Neural cell (in vitro differentiated cells): Measurements from ENCODE around the gene CUBN. TPM values are rescaled to one million over a fixed set of nuclear protein-coding genes. Genes with fewer than 3 reads are reported as not detected.

ENCODE experiments used
- H2AFZ ChIP-seq: fragments of 200-600, 300-800 bp; sonication (generic), shearing (Covaris generic); 2 replicates; pipeline ENCODE4 v1.6.0; 2014; ENCODE audit warnings: low read depth, mild to moderate bottlenecking, antibody characterized with exemption, low read length, moderate library complexity
- H3F3A ChIP-seq: fragments of 200-600 bp; shearing (Covaris generic); 2 replicates; pipeline ENCODE4 v1.6.1; 2016; ENCODE audit warnings: mild to moderate bottlenecking, moderate library complexity, mixed read lengths, antibody characterized with exemption, low read length; ENCODE audit not compliant: insufficient read depth, poor library complexity, severe bottlenecking
- H3K27ac ChIP-seq: fragments of 200-600, 300-800 bp; sonication (generic), shearing (Covaris generic); 2 replicates; pipeline ENCODE4 v1.5.1; 2014; ENCODE audit warnings: mild to moderate bottlenecking, low read length, moderate library complexity
- H3K27me3 ChIP-seq: fragments of 300-800, 200-600 bp; sonication (generic), shearing (Covaris generic); 2 replicates; pipeline ENCODE4 v1.6.0; 2014; ENCODE audit warnings: mild to moderate bottlenecking, low read depth, low read length, moderate library complexity; ENCODE audit not compliant: insufficient read depth
- H3K36me3 ChIP-seq: fragments of 300-800, 200-600 bp; sonication (generic), shearing (Covaris generic); 2 replicates; pipeline ENCODE4 v1.5.1; 2014; ENCODE audit warnings: mild to moderate bottlenecking, antibody characterized with exemption, low read length, moderate library complexity; ENCODE audit not compliant: insufficient read depth
- H3K4me2 ChIP-seq: fragments of 300-800, 200-600 bp; sonication (generic), shearing (Covaris generic); 2 replicates; pipeline ENCODE4 v1.6.0; 2014; ENCODE audit warnings: mild to moderate bottlenecking, low read length
- H3K4me3 ChIP-seq: fragments of 300-800, 200-600 bp; sonication (generic), shearing (Covaris generic); 2 replicates; pipeline ENCODE4 v1.5.1; 2014; ENCODE audit warnings: mild to moderate bottlenecking, low read length, moderate library complexity
- H3K79me2 ChIP-seq: fragments of 200-600 bp; shearing (Covaris generic); replicated peaks from 2 replicates; pipeline ENCODE4 v1.6.0; 2014; ENCODE audit warnings: mild to moderate bottlenecking, low read length, moderate library complexity; ENCODE audit not compliant: insufficient read depth
- H3K9ac ChIP-seq: fragments of 300-800, 200-600 bp; sonication (generic), shearing (Covaris generic); 2 replicates; pipeline ENCODE4 v1.6.1; 2016; ENCODE audit warnings: mild to moderate bottlenecking, low read length, mixed read lengths
- H3K9me2 ChIP-seq: fragments of 200-600 bp; shearing (Covaris generic); 2 replicates; pipeline ENCODE4 v1.6.1; 2016; ENCODE audit warnings: mild to moderate bottlenecking, low read length, mixed read lengths; ENCODE audit not compliant: insufficient read depth
- H3K9me3 ChIP-seq: fragments of 200-600, 300-800 bp; sonication (generic), shearing (Covaris generic); 2 replicates; pipeline ENCODE4 v1.6.1; 2016; ENCODE audit warnings: mild to moderate bottlenecking, mixed run types, low read length, moderate library complexity, mixed read lengths
- H4K20me1 ChIP-seq: fragments of 200-600 bp; shearing (Covaris generic); 2 replicates; pipeline ENCODE4 v1.6.1; 2016; ENCODE audit warnings: mild to moderate bottlenecking, mixed run types; ENCODE audit not compliant: insufficient read depth
- EP300 ChIP-seq: fragments of 450-650 bp; conservative IDR thresholded peaks from 2 replicates; pipeline ENCODE4 v1.6.1; 2014; ENCODE audit warnings: antibody characterized with exemption, mild to moderate bottlenecking, moderate library complexity; ENCODE audit not compliant: poor library complexity, severe bottlenecking
- EZH2 ChIP-seq: fragments of 200-600, 300-800 bp; shearing (Covaris generic), sonication (generic); IDR thresholded peaks from 2 replicates; pipeline ENCODE4 v1.6.1; 2014; ENCODE audit warnings: antibody characterized with exemption, low read length, borderline replicate concordance, mild to moderate bottlenecking; ENCODE audit not compliant: insufficient read depth, poor library complexity, severe bottlenecking
- MXI1 ChIP-seq: fragments of 450-650 bp; conservative IDR thresholded peaks from 2 replicates; pipeline ENCODE4 v1.6.1; 2014; ENCODE audit warnings: antibody characterized with exemption, mild to moderate bottlenecking; ENCODE audit not compliant: poor library complexity, severe bottlenecking
- POLR2AphosphoS5 ChIP-seq: IDR thresholded peaks from 2 replicates; pipeline ENCODE4 v1.6.1; 2012
- RAD21 ChIP-seq: fragments of 450-650 bp; conservative IDR thresholded peaks from 2 replicates; pipeline ENCODE4 v1.6.1; 2014; ENCODE audit warnings: antibody characterized with exemption, mild to moderate bottlenecking, moderate library complexity
- SMC3 ChIP-seq: fragments of 450-650 bp; conservative IDR thresholded peaks from 2 replicates; pipeline ENCODE4 v1.6.1; 2014; ENCODE audit warnings: antibody characterized with exemption, mild to moderate bottlenecking, moderate library complexity; ENCODE audit not compliant: poor library complexity
- TAF1 ChIP-seq: IDR thresholded peaks from 2 replicates; pipeline ENCODE4 v1.6.1; 2012; ENCODE audit warnings: low read depth
- polyA plus RNA-seq: library from polyadenylated mRNA; depleted of rRNA; stranded (reverse); fragments of >200 nt; gene quantifications from 2 replicates; pipeline ENCODE4 v1.2.3, GENCODE V29; 2014
- TF ChIP-seq, protein P1 (sequence below): fragments of 450-650 bp; IDR thresholded peaks from 2 replicates; pipeline ENCODE4 v1.5.1; 2014; ENCODE audit warnings: antibody characterized with exemption, mild to moderate bottlenecking, moderate library complexity; ENCODE audit not compliant: poor library complexity, severe bottlenecking
- TF ChIP-seq, protein P2 (sequence below): IDR thresholded peaks from 2 replicates; pipeline ENCODE4 v1.6.1; 2012; ENCODE audit warnings: borderline replicate concordance

Gene CUBN
- polyA plus RNA-seq, 1 donor from 2014 or later = 7.1 TPM

GRCh38 chr10:17174626-17175025, 45.0 kb upstream of the CUBN start:
- Histone ChIP-seq H3K9me3 (no peaks in the 10 kb centered on the region), H3K27ac (no peak overlapping the region), H3K36me3 (no peaks in the 10 kb centered on the region), H3K9me2 (no peaks in the 10 kb centered on the region), H4K20me1 (no peaks in the 10 kb centered on the region), H3F3A (no peaks in the 10 kb centered on the region), H3K27me3 (no peaks in the 10 kb centered on the region), H3K4me2 (no peak overlapping the region), H3K9ac (no peak overlapping the region), H2AFZ (no peak overlapping the region), H3K4me3 (no peak overlapping the region), H3K79me2 (peaks cover 3% of the 10 kb centered on the region)
- TF ChIP-seq SMC3 (no peak), POLR2AphosphoS5 (no peak), EZH2 (no peak), TAF1 (no peak), EP300 (no peak), MXI1 (no peak), RAD21 (no peak)
- TF ChIP-seq, protein P1, sequence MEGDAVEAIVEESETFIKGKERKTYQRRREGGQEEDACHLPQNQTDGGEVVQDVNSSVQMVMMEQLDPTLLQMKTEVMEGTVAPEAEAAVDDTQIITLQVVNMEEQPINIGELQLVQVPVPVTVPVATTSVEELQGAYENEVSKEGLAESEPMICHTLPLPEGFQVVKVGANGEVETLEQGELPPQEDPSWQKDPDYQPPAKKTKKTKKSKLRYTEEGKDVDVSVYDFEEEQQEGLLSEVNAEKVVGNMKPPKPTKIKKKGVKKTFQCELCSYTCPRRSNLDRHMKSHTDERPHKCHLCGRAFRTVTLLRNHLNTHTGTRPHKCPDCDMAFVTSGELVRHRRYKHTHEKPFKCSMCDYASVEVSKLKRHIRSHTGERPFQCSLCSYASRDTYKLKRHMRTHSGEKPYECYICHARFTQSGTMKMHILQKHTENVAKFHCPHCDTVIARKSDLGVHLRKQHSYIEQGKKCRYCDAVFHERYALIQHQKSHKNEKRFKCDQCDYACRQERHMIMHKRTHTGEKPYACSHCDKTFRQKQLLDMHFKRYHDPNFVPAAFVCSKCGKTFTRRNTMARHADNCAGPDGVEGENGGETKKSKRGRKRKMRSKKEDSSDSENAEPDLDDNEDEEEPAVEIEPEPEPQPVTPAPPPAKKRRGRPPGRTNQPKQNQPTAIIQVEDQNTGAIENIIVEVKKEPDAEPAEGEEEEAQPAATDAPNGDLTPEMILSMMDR = no peak
- TF ChIP-seq, protein P2, sequence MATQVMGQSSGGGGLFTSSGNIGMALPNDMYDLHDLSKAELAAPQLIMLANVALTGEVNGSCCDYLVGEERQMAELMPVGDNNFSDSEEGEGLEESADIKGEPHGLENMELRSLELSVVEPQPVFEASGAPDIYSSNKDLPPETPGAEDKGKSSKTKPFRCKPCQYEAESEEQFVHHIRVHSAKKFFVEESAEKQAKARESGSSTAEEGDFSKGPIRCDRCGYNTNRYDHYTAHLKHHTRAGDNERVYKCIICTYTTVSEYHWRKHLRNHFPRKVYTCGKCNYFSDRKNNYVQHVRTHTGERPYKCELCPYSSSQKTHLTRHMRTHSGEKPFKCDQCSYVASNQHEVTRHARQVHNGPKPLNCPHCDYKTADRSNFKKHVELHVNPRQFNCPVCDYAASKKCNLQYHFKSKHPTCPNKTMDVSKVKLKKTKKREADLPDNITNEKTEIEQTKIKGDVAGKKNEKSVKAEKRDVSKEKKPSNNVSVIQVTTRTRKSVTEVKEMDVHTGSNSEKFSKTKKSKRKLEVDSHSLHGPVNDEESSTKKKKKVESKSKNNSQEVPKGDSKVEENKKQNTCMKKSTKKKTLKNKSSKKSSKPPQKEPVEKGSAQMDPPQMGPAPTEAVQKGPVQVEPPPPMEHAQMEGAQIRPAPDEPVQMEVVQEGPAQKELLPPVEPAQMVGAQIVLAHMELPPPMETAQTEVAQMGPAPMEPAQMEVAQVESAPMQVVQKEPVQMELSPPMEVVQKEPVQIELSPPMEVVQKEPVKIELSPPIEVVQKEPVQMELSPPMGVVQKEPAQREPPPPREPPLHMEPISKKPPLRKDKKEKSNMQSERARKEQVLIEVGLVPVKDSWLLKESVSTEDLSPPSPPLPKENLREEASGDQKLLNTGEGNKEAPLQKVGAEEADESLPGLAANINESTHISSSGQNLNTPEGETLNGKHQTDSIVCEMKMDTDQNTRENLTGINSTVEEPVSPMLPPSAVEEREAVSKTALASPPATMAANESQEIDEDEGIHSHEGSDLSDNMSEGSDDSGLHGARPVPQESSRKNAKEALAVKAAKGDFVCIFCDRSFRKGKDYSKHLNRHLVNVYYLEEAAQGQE = no peak

DNA sequence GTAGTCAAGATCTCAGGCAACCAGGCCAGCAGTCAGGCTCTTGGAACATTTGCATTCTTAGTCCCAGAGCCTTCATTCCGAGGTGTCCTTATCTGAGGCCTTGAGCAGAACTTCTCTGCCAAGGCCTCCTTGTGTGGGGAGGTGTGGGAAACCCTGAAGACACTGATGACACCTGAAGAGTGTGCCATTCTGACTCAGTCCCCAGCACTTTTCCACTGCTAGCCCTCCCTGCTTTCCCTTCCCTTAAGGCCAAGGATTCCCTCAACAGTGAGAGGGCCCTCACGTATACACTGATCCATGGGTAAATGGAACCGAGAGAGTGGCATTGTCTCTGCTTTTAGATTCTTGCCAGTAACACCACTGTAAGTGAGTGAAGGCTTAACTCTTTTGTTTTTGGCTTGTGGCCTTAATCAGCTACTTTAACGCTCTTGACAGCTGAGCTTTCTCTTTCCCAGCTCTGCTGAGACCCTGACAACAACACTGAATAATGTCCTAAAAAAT, 41.6 kb upstream of the CUBN start:
- Histone ChIP-seq H3K27me3 (no peaks in the 10 kb centered on the region), H3K9ac (no peak overlapping the region), H3K36me3 (no peaks in the 10 kb centered on the region), H3K27ac (no peak overlapping the region), H3F3A (peaks cover 2% of the 10 kb centered on the region), H3K9me3 (no peaks in the 10 kb centered on the region), H2AFZ (no peak overlapping the region), H4K20me1 (no peaks in the 10 kb centered on the region), H3K9me2 (no peaks in the 10 kb centered on the region), H3K4me3 (no peak overlapping the region), H3K4me2 (no peak overlapping the region), H3K79me2 (no peaks in the 10 kb centered on the region)
- TF ChIP-seq RAD21 (no peak), MXI1 (no peak), POLR2AphosphoS5 (no peak), TAF1 (no peak), EZH2 (no peak), SMC3 (no peak)
- TF ChIP-seq, protein P2 = no peak
